Mesothelial cell of epicardium (in vitro differentiated cells): ENCODE data around the gene UNCX. TPM values are rescaled to one million over a fixed set of nuclear protein-coding genes. Genes with fewer than 3 reads are reported as not detected.

Source experiments
- DNase-seq, 2 experiments: peaks; one replicate each; pipeline ENCODE4 v3.0.0; 2021; ENCODE audit warnings: low spot score in 2 of 2; ENCODE audit not compliant: unreplicated experiment in 2 of 2
- H3K27ac Mint-ChIP-seq: 2 replicates; pipeline ENCODE4 v1.8.0; 2021; ENCODE audit warnings: mixed read lengths
- H3K27me3 Mint-ChIP-seq: 2 replicates; pipeline ENCODE4 v1.8.0; 2021; ENCODE audit warnings: low read depth, mixed read lengths
- H3K36me3 Mint-ChIP-seq: 2 replicates; pipeline ENCODE4 v1.8.0; 2021; ENCODE audit warnings: mixed read lengths
- H3K4me1 Mint-ChIP-seq: 2 replicates; pipeline ENCODE4 v1.8.0; 2021; ENCODE audit warnings: mixed read lengths
- H3K4me3 Mint-ChIP-seq: 2 replicates; pipeline ENCODE4 v1.8.0; 2021; ENCODE audit warnings: mild to moderate bottlenecking, moderate library complexity, mixed read lengths
- H3K9me3 Mint-ChIP-seq: 2 replicates; pipeline ENCODE4 v1.8.0; 2021; ENCODE audit warnings: mixed read lengths
- total RNA-seq: library from RNA; stranded (reverse); gene quantifications from 3 replicates; pipeline ENCODE4 v1.2.1, GENCODE V29; 2021
- TF ChIP-seq, protein P1 (sequence below): fragments of 200-600 bp; sonication (generic); IDR thresholded peaks from one replicate; pipeline ENCODE4 v1.5.0; 2021; ENCODE audit warnings: antibody characterized with exemption; ENCODE audit not compliant: unreplicated experiment

Gene UNCX
- total RNA-seq, 1 donor from 2014 or later = not detected

- no peaks in the 10 kb centered on the region for H3K36me3 Mint-ChIP-seq
- peaks cover 88% of the 10 kb centered on the region for H3K27me3 Mint-ChIP-seq
- TF ChIP-seq, protein P1, sequence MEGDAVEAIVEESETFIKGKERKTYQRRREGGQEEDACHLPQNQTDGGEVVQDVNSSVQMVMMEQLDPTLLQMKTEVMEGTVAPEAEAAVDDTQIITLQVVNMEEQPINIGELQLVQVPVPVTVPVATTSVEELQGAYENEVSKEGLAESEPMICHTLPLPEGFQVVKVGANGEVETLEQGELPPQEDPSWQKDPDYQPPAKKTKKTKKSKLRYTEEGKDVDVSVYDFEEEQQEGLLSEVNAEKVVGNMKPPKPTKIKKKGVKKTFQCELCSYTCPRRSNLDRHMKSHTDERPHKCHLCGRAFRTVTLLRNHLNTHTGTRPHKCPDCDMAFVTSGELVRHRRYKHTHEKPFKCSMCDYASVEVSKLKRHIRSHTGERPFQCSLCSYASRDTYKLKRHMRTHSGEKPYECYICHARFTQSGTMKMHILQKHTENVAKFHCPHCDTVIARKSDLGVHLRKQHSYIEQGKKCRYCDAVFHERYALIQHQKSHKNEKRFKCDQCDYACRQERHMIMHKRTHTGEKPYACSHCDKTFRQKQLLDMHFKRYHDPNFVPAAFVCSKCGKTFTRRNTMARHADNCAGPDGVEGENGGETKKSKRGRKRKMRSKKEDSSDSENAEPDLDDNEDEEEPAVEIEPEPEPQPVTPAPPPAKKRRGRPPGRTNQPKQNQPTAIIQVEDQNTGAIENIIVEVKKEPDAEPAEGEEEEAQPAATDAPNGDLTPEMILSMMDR = no peak
- DNase-seq = no peak
- H3K9me3 Mint-ChIP-seq = no peaks in the 10 kb centered on the region
- no peak overlapping the region for H3K27ac Mint-ChIP-seq
- no peak overlapping the region for H3K4me3 Mint-ChIP-seq
- peaks cover 2% of the 10 kb centered on the region for H3K4me1 Mint-ChIP-seq
Observed at GRCh38 chr7:1248143-1248915, 15.7 kb downstream of the UNCX start.

- no peak for DNase-seq
- no peak overlapping the region for H3K4me3 Mint-ChIP-seq
- H3K27me3 Mint-ChIP-seq = peaks cover 88% of the 10 kb centered on the region
- no peaks in the 10 kb centered on the region for H3K9me3 Mint-ChIP-seq
- peaks cover 4% of the 10 kb centered on the region for H3K4me1 Mint-ChIP-seq
- no peaks in the 10 kb centered on the region for H3K36me3 Mint-ChIP-seq
- TF ChIP-seq, protein P1 = no peak
- H3K27ac Mint-ChIP-seq = no peak overlapping the region
Observed at GRCh38 chr7:1248916-1249581, 16.4 kb downstream of the UNCX start.

DNA sequence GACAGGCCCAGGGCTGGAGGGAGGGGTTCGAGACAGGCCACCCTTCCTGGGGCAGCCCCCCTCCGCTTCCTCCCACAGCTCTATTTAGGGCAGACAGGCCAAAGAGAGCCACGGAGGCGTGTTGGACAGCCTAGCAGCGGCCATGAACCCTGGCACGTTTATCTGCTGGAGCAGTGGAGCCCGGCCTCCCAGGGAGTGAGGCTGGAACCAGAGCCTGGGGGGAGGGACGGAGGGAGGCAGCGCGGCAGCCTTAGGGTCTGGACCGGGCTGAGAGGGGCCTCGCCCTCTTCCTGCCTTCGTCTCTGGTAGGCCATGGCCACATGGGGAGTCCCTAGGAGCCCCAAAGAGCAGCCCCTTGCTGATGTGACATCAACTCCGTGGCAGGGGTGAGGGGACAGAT is 17.1 kb downstream of the UNCX start:
- no peak overlapping the region for H3K27ac Mint-ChIP-seq
- H3K27me3 Mint-ChIP-seq = peaks cover 87% of the 10 kb centered on the region
- no peaks in the 10 kb centered on the region for H3K9me3 Mint-ChIP-seq
- TF ChIP-seq, protein P1 = no peak
- H3K36me3 Mint-ChIP-seq = no peaks in the 10 kb centered on the region
- no peak for DNase-seq
- H3K4me1 Mint-ChIP-seq = peaks cover 7% of the 10 kb centered on the region
- H3K4me3 Mint-ChIP-seq = no peak overlapping the region

GRCh38 chr7:1250901-1251300 is 18.2 kb downstream of the UNCX start:
- H3K27me3 Mint-ChIP-seq = peaks cover 86% of the 10 kb centered on the region
- no peak for DNase-seq

GRCh38 chr7:1251796-1252539 is 19.3 kb downstream of the UNCX start:
- DNase-seq = no peak
- Mint-ChIP-seq H3K27me3 (peaks cover 88% of the 10 kb centered on the region), H3K9me3 (no peaks in the 10 kb centered on the region)

More at GRCh38 chr7:1250901-1251300, 18.2 kb downstream of the UNCX start:
- H3K4me1 Mint-ChIP-seq = peaks cover 10% of the 10 kb centered on the region
- no peak overlapping the region for H3K4me3 Mint-ChIP-seq
- H3K27ac Mint-ChIP-seq = no peak overlapping the region
- no peaks in the 10 kb centered on the region for H3K9me3 Mint-ChIP-seq
- TF ChIP-seq, protein P1 = no peak
- H3K36me3 Mint-ChIP-seq = no peaks in the 10 kb centered on the region

More at GRCh38 chr7:1251796-1252539, 19.3 kb downstream of the UNCX start:
- Mint-ChIP-seq H3K27ac (no peak overlapping the region), H3K4me3 (no peak overlapping the region), H3K36me3 (no peaks in the 10 kb centered on the region), H3K4me1 (peaks cover 8% of the 10 kb centered on the region)
- TF ChIP-seq, protein P1 = no peak
